Measurements from ENCODE around the gene GCH1. TPM values are rescaled to one million over a fixed set of nuclear protein-coding genes. Genes with fewer than 3 reads are reported as not detected.

Gene GCH1
- total RNA-seq, 1 donor, result 9.1 TPM

GRCh38 chr14:54895683-54896082 lies 6.9 kb downstream of the GCH1 start:
- TF ChIP-seq CTCF (IDR thresholded peaks at IDR 0.05; ENCODE audit: insufficient read depth, low read depth, low read length), result no peak
- no peak overlapping the region for H3K4me3 ChIP-seq (ENCODE audit: low read depth, low read length)
- no peak for DNase-seq (ENCODE audit: low read depth)

- no peak overlapping the region for H3K4me3 ChIP-seq (ENCODE audit: low read depth, low read length)
- DNase-seq (ENCODE audit: low read depth), result peak; percentile 73
- no peak for TF ChIP-seq CTCF (IDR thresholded peaks at IDR 0.05; ENCODE audit: insufficient read depth, low read depth, low read length)
Measured at GRCh38 chr14:54894995-54895394, 7.6 kb downstream of the GCH1 start.

- H3K4me3 ChIP-seq (ENCODE audit: low read depth, low read length), result no peak overlapping the region
- TF ChIP-seq CTCF (IDR thresholded peaks at IDR 0.05; ENCODE audit: insufficient read depth, low read depth, low read length), result peak; percentile 85
- peak; percentile 51 for DNase-seq (ENCODE audit: low read depth)
Measured at GRCh38 chr14:54893151-54893760, 9.4 kb downstream of the GCH1 start.

GRCh38 chr14:54891471-54892245 lies 11.0 kb downstream of the GCH1 start:
- H3K4me3 ChIP-seq (ENCODE audit: low read depth, low read length), result no peak overlapping the region
- no peak for DNase-seq (ENCODE audit: low read depth)
- TF ChIP-seq CTCF (IDR thresholded peaks at IDR 0.05; ENCODE audit: insufficient read depth, low read depth, low read length), result no peak

- no peak overlapping the region for H3K4me3 ChIP-seq (ENCODE audit: low read depth, low read length)
- no peak for TF ChIP-seq CTCF (IDR thresholded peaks at IDR 0.05; ENCODE audit: insufficient read depth, low read depth, low read length)
- no peak for DNase-seq (ENCODE audit: low read depth)
Measured at GRCh38 chr14:54890788-54891187, 11.8 kb downstream of the GCH1 start.

GRCh38 chr14:54889919-54890318 lies 12.7 kb downstream of the GCH1 start:
- DNase-seq (ENCODE audit: low read depth), result no peak
- no peak for TF ChIP-seq CTCF (IDR thresholded peaks at IDR 0.05; ENCODE audit: insufficient read depth, low read depth, low read length)
- no peak overlapping the region for H3K4me3 ChIP-seq (ENCODE audit: low read depth, low read length)

Data from fibroblast of villous mesenchyme (primary cell).